ENCODE data around the gene ICE2.

The ICE2 gene

GRCh38 chr15:60394689-60395097, 84.2 kb downstream of the ICE2 start:
- H3K4ac ChIP-seq (ENCODE audit: low read depth, low read length): no peak overlapping the region
- H3K36me3 ChIP-seq (ENCODE audit: control insufficient read depth, insufficient read depth, low read length): peaks cover 8% of the 10 kb centered on the region
- no peak overlapping the region for H3K4me2 ChIP-seq (ENCODE audit: low read length)
- peaks cover 71% of the 10 kb centered on the region for H3K79me2 ChIP-seq (ENCODE audit: control insufficient read depth, insufficient read depth, low read length)
- peaks cover 32% of the 10 kb centered on the region for H3K79me1 ChIP-seq (ENCODE audit: low read length)
- H3K27me3 ChIP-seq (ENCODE audit: insufficient read depth, low read length, poor library complexity): no peaks in the 10 kb centered on the region
- peak; percentile 38 for DNase-seq
- peaks cover 23% of the 10 kb centered on the region for H3K4me1 ChIP-seq (ENCODE audit: control insufficient read depth, low read depth, low read length)
- no peak overlapping the region for H2BK5ac ChIP-seq (ENCODE audit: low read length)
- H4K5ac ChIP-seq (ENCODE audit: low read length): no peak overlapping the region
- no peak overlapping the region for H3K4me3 ChIP-seq (ENCODE audit: low read length)
- no peak overlapping the region for H3K23ac ChIP-seq (ENCODE audit: low read length)
- no peak overlapping the region for H2BK15ac ChIP-seq (replicated peaks; ENCODE audit: low read depth)
- H3K27ac ChIP-seq (ENCODE audit: low read depth, low read length): no peak overlapping the region
- H2AK5ac ChIP-seq (ENCODE audit: low read length): no peak overlapping the region
- no CpG with 5 or more reads among the region's 1 CpG for WGBS (ENCODE audit: extremely low coverage, insufficient coverage, low lambda C conversion rate)
- no peak overlapping the region for H4K8ac ChIP-seq (ENCODE audit: low read depth, low read length)
- H3K56ac ChIP-seq (ENCODE audit: low read length): no peak overlapping the region
- H3K18ac ChIP-seq (ENCODE audit: low read length): no peak overlapping the region
- H2BK120ac ChIP-seq (ENCODE audit: low read depth, low read length): no peak overlapping the region
- no peak overlapping the region for H3K9ac ChIP-seq (ENCODE audit: low read length)

GRCh38 chr15:60392986-60393790, 85.8 kb downstream of the ICE2 start:
- Histone ChIP-seq H3K4ac (ENCODE audit: low read depth, low read length) (no peak overlapping the region), H3K9ac (ENCODE audit: low read length) (peak overlapping the region; percentile 15), H4K8ac (ENCODE audit: low read depth, low read length) (no peak overlapping the region), H3K27me3 (ENCODE audit: insufficient read depth, low read length, poor library complexity) (no peaks in the 10 kb centered on the region), H3K23ac (ENCODE audit: low read length) (no peak overlapping the region), H3K4me1 (ENCODE audit: control insufficient read depth, low read depth, low read length) (peaks cover 23% of the 10 kb centered on the region), H3K56ac (ENCODE audit: low read length) (peak overlapping the region; percentile 10), H2BK5ac (ENCODE audit: low read length) (no peak overlapping the region), H2AK5ac (ENCODE audit: low read length) (no peak overlapping the region), H3K36me3 (ENCODE audit: control insufficient read depth, insufficient read depth, low read length) (peaks cover 8% of the 10 kb centered on the region), H3K4me2 (ENCODE audit: low read length) (no peak overlapping the region), H3K4me3 (ENCODE audit: low read length) (no peak overlapping the region), H3K79me2 (ENCODE audit: control insufficient read depth, insufficient read depth, low read length) (peaks cover 86% of the 10 kb centered on the region), H2BK15ac (replicated peaks; ENCODE audit: low read depth) (no peak overlapping the region), H3K27ac (ENCODE audit: low read depth, low read length) (peak overlapping the region; percentile 1), H2BK120ac (ENCODE audit: low read depth, low read length) (no peak overlapping the region), H3K18ac (ENCODE audit: low read length) (no peak overlapping the region), H4K5ac (ENCODE audit: low read length) (no peak overlapping the region), H3K79me1 (ENCODE audit: low read length) (peaks cover 38% of the 10 kb centered on the region)
- no CpG with 5 or more reads among the region's 9 CpGs for WGBS (ENCODE audit: extremely low coverage, insufficient coverage, low lambda C conversion rate)
- peak; percentile 75 for DNase-seq

GRCh38 chr15:60392601-60392985, 86.3 kb downstream of the ICE2 start:
- H3K18ac ChIP-seq (ENCODE audit: low read length): no peak overlapping the region
- H4K8ac ChIP-seq (ENCODE audit: low read depth, low read length): no peak overlapping the region
- no peak overlapping the region for H3K4me2 ChIP-seq (ENCODE audit: low read length)
- peaks cover 23% of the 10 kb centered on the region for H3K4me1 ChIP-seq (ENCODE audit: control insufficient read depth, low read depth, low read length)
- H2AK5ac ChIP-seq (ENCODE audit: low read length): no peak overlapping the region
- no peak overlapping the region for H3K27ac ChIP-seq (ENCODE audit: low read depth, low read length)
- no peak overlapping the region for H2BK120ac ChIP-seq (ENCODE audit: low read depth, low read length)
- H3K27me3 ChIP-seq (ENCODE audit: insufficient read depth, low read length, poor library complexity): no peaks in the 10 kb centered on the region
- H3K23ac ChIP-seq (ENCODE audit: low read length): no peak overlapping the region
- H3K79me2 ChIP-seq (ENCODE audit: control insufficient read depth, insufficient read depth, low read length): peaks cover 89% of the 10 kb centered on the region
- no peak overlapping the region for H3K4ac ChIP-seq (ENCODE audit: low read depth, low read length)
- DNase-seq: peak; percentile 88
- H3K56ac ChIP-seq (ENCODE audit: low read length): no peak overlapping the region
- H2BK5ac ChIP-seq (ENCODE audit: low read length): no peak overlapping the region
- H2BK15ac ChIP-seq (replicated peaks; ENCODE audit: low read depth): no peak overlapping the region
- peaks cover 8% of the 10 kb centered on the region for H3K36me3 ChIP-seq (ENCODE audit: control insufficient read depth, insufficient read depth, low read length)
- H3K4me3 ChIP-seq (ENCODE audit: low read length): no peak overlapping the region
- H4K5ac ChIP-seq (ENCODE audit: low read length): no peak overlapping the region
- H3K79me1 ChIP-seq (ENCODE audit: low read length): peaks cover 39% of the 10 kb centered on the region
- WGBS (ENCODE audit: extremely low coverage, insufficient coverage, low lambda C conversion rate): no CpG with 5 or more reads among the region's 3 CpGs
- H3K9ac ChIP-seq (ENCODE audit: low read length): no peak overlapping the region

GRCh38 chr15:60391722-60392315, 87.1 kb downstream of the ICE2 start:
- Histone ChIP-seq H2AK5ac (ENCODE audit: low read length) (no peak overlapping the region), H3K4me1 (ENCODE audit: control insufficient read depth, low read depth, low read length) (peaks cover 23% of the 10 kb centered on the region), H3K27me3 (ENCODE audit: insufficient read depth, low read length, poor library complexity) (no peaks in the 10 kb centered on the region), H3K18ac (ENCODE audit: low read length) (no peak overlapping the region), H3K23ac (ENCODE audit: low read length) (no peak overlapping the region), H2BK15ac (replicated peaks; ENCODE audit: low read depth) (no peak overlapping the region), H3K9ac (ENCODE audit: low read length) (no peak overlapping the region), H4K5ac (ENCODE audit: low read length) (no peak overlapping the region), H3K4me2 (ENCODE audit: low read length) (no peak overlapping the region), H2BK5ac (ENCODE audit: low read length) (no peak overlapping the region), H3K4ac (ENCODE audit: low read depth, low read length) (no peak overlapping the region), H3K79me2 (ENCODE audit: control insufficient read depth, insufficient read depth, low read length) (peaks cover 91% of the 10 kb centered on the region), H3K36me3 (ENCODE audit: control insufficient read depth, insufficient read depth, low read length) (peaks cover 8% of the 10 kb centered on the region), H2BK120ac (ENCODE audit: low read depth, low read length) (no peak overlapping the region), H3K27ac (ENCODE audit: low read depth, low read length) (no peak overlapping the region), H3K4me3 (ENCODE audit: low read length) (no peak overlapping the region), H4K8ac (ENCODE audit: low read depth, low read length) (no peak overlapping the region), H3K79me1 (ENCODE audit: low read length) (peaks cover 44% of the 10 kb centered on the region), H3K56ac (ENCODE audit: low read length) (no peak overlapping the region)
- no CpG with 5 or more reads among the region's 4 CpGs for WGBS (ENCODE audit: extremely low coverage, insufficient coverage, low lambda C conversion rate)
- DNase-seq: no peak

- DNase-seq: peak; percentile 90
- Histone ChIP-seq H3K79me2 (ENCODE audit: control insufficient read depth, insufficient read depth, low read length) (peaks cover 88% of the 10 kb centered on the region), H3K9ac (ENCODE audit: low read length) (no peak overlapping the region), H4K5ac (ENCODE audit: low read length) (no peak overlapping the region), H2BK15ac (replicated peaks; ENCODE audit: low read depth) (no peak overlapping the region), H2BK5ac (ENCODE audit: low read length) (no peak overlapping the region), H3K4me2 (ENCODE audit: low read length) (no peak overlapping the region), H3K27ac (ENCODE audit: low read depth, low read length) (peak overlapping the region; percentile 24), H3K23ac (ENCODE audit: low read length) (no peak overlapping the region), H3K18ac (ENCODE audit: low read length) (no peak overlapping the region), H3K56ac (ENCODE audit: low read length) (no peak overlapping the region), H3K4ac (ENCODE audit: low read depth, low read length) (no peak overlapping the region), H2BK120ac (ENCODE audit: low read depth, low read length) (no peak overlapping the region), H2AK5ac (ENCODE audit: low read length) (no peak overlapping the region), H3K4me1 (ENCODE audit: control insufficient read depth, low read depth, low read length) (peaks cover 17% of the 10 kb centered on the region), H3K79me1 (ENCODE audit: low read length) (peaks cover 39% of the 10 kb centered on the region), H3K36me3 (ENCODE audit: control insufficient read depth, insufficient read depth, low read length) (peaks cover 8% of the 10 kb centered on the region), H4K8ac (ENCODE audit: low read depth, low read length) (no peak overlapping the region), H3K27me3 (ENCODE audit: insufficient read depth, low read length, poor library complexity) (no peaks in the 10 kb centered on the region), H3K4me3 (ENCODE audit: low read length) (no peak overlapping the region)
- WGBS (ENCODE audit: extremely low coverage, insufficient coverage, low lambda C conversion rate): no CpG with 5 or more reads among the region's 6 CpGs
Measured at GRCh38 chr15:60390871-60391501, 88.0 kb downstream of the ICE2 start.
